Neural progenitor cell (in vitro differentiated cells): ENCODE data around the gene GRIK2.

Source experiments
- CTCF ChIP-seq: fragments of 200-600 bp; sonication (generic); IDR thresholded peaks from 2 replicates; pipeline ENCODE4 v1.5.1; 2017; ENCODE audit warnings: antibody characterized with exemption, mild to moderate bottlenecking
- EZH2 ChIP-seq: fragments of 200-600 bp; sonication (generic); IDR thresholded peaks from 2 replicates; pipeline ENCODE4 v1.6.1; 2017; ENCODE audit warnings: antibody characterized with exemption, mild to moderate bottlenecking, moderate library complexity

DNA sequence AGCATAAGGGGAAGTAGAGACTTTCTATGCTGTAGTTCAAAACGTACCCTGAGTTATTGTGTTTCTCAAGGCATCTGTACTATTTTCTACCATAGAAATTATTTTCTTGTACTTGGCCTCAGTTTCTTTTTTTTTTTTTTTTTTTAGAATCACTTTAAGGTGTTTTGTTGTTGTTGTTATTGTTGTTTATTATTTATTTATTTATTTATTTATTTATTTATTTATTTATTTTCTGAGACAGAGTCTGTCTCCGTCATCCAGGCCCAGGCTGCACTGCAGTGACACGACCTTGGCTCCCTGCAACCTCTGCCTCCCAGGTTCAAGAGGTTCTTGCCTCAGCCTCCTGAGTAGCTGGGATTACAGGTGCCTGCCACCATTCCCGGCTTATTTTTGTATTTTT lies 179.1 kb downstream of the GRIK2 start:
- no peak for TF ChIP-seq CTCF
- TF ChIP-seq EZH2 = no peak
